ENCODE data around the gene GRIA3.

- TF ChIP-seq, protein P1, sequence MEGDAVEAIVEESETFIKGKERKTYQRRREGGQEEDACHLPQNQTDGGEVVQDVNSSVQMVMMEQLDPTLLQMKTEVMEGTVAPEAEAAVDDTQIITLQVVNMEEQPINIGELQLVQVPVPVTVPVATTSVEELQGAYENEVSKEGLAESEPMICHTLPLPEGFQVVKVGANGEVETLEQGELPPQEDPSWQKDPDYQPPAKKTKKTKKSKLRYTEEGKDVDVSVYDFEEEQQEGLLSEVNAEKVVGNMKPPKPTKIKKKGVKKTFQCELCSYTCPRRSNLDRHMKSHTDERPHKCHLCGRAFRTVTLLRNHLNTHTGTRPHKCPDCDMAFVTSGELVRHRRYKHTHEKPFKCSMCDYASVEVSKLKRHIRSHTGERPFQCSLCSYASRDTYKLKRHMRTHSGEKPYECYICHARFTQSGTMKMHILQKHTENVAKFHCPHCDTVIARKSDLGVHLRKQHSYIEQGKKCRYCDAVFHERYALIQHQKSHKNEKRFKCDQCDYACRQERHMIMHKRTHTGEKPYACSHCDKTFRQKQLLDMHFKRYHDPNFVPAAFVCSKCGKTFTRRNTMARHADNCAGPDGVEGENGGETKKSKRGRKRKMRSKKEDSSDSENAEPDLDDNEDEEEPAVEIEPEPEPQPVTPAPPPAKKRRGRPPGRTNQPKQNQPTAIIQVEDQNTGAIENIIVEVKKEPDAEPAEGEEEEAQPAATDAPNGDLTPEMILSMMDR (IDR thresholded peaks at IDR 0.05), result no peak
- no peak for TF ChIP-seq POLR2A (IDR thresholded peaks at IDR 0.05)
- no peak for TF ChIP-seq EP300 (IDR thresholded peaks at IDR 0.05)
These were observed 2.7 kb downstream of the GRIA3 start for GRCh38 chrX:123186801-123187200.
